ENCODE data around the gene PLCB4.

DNA sequence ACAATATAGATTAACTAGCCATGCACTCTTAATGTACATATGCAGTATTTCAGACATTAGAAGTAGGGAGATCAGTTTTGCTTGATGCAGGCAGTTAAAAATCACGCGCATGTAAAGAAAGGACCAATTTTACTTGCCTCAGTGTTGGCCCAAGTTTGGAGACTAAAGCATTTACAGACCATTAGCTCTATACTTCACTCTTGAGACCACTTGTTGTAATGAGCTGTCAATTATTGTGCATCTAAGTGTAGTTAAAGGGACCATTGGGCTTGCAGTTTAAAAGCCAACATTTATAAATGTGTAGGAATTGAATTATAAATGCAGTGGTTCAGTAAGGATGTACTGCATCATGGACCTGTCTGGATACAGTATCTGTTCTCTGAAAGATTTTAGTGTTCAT is 53.7 kb downstream of the PLCB4 start:
- TF ChIP-seq EZH2 (IDR thresholded peaks at IDR 0.05), result no peak
- TF ChIP-seq, protein P1, sequence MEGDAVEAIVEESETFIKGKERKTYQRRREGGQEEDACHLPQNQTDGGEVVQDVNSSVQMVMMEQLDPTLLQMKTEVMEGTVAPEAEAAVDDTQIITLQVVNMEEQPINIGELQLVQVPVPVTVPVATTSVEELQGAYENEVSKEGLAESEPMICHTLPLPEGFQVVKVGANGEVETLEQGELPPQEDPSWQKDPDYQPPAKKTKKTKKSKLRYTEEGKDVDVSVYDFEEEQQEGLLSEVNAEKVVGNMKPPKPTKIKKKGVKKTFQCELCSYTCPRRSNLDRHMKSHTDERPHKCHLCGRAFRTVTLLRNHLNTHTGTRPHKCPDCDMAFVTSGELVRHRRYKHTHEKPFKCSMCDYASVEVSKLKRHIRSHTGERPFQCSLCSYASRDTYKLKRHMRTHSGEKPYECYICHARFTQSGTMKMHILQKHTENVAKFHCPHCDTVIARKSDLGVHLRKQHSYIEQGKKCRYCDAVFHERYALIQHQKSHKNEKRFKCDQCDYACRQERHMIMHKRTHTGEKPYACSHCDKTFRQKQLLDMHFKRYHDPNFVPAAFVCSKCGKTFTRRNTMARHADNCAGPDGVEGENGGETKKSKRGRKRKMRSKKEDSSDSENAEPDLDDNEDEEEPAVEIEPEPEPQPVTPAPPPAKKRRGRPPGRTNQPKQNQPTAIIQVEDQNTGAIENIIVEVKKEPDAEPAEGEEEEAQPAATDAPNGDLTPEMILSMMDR (IDR thresholded peaks at IDR 0.05), result no peak
- no peak for TF ChIP-seq EZH2phosphoT487 (IDR thresholded peaks at IDR 0.05)
